SK-N-MC (cell line): ENCODE data around the gene EDARADD.
"Not testable (repeated sequence)": the region's sequence is repeated elsewhere in the genome, so short reads cannot be mapped to it uniquely, and the experiment has no call there.

Source experiments
- DNase-seq: peaks from one replicate; pipeline ENCODE4 v3.0.0-alpha.2; 2011; ENCODE audit warnings: low read depth, low spot score
- H3K27ac ChIP-seq: fragments of 200-600 bp; sonication (generic); 2 replicates; pipeline ENCODE4 v1.5.1; 2016; ENCODE audit warnings: mixed run types
- H3K36me3 ChIP-seq: fragments of 200-600 bp; sonication (generic); 2 replicates; pipeline ENCODE4 v1.6.1; 2017; ENCODE audit warnings: antibody characterized with exemption, low read length, mixed read lengths; ENCODE audit not compliant: insufficient read depth
- H3K4me3 ChIP-seq: fragments of 200-600 bp; sonication (generic); 2 replicates; pipeline ENCODE4 v1.5.1; 2016
- H3K9ac ChIP-seq: fragments of 200-600 bp; sonication (generic); 2 replicates; pipeline ENCODE4 v1.8.0; 2017; ENCODE audit warnings: mixed run types, mixed read lengths; ENCODE audit not compliant: insufficient read length
- H3K9me3 ChIP-seq: fragments of 200-600 bp; sonication (generic); 2 replicates; pipeline ENCODE4 v1.6.1; 2017; ENCODE audit warnings: low read depth, mild to moderate bottlenecking, antibody characterized with exemption, low read length, moderate library complexity, mixed read lengths
- EZH2 ChIP-seq: fragments of 200-600 bp; sonication (generic); IDR thresholded peaks from one replicate; pipeline ENCODE4 v1.6.1; 2017; ENCODE audit warnings: antibody characterized with exemption
- FOXP2 ChIP-seq: optimal IDR thresholded peaks from 2 replicates; pipeline ENCODE3; 2011; ENCODE audit warnings: mild to moderate bottlenecking, moderate library complexity; ENCODE audit not compliant: insufficient read depth; ENCODE audit errors: extremely low read length, control extremely low read depth
- POLR2AphosphoS5 ChIP-seq: IDR thresholded peaks from 2 replicates; pipeline ENCODE4 v1.6.1; 2012; ENCODE audit warnings: mild to moderate bottlenecking, low read depth, low read length, borderline replicate concordance

Gene EDARADD

DNA sequence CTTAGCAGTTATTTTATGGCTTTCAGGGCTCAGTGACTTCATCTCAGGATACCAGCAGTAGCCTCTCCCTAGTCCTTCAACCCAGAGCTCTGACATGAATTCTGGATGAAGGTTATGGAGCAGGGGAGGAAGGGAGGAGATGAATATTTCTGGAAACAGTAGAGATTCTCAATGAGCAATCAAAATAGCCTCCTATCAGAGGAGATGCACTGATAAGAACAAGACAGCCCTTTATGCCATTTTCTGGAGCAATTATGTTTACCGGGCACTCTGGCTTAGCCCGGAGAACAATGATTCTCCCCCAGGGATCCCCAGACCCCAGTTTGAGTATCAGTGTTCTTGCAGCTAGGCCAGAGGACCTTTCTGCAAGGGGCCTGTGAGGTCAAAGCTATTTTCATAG lies 37.9 kb upstream of the EDARADD start:
- no peaks in the 10 kb centered on the region for H3K9me3 ChIP-seq
- H3K36me3 ChIP-seq: no peaks in the 10 kb centered on the region
- TF ChIP-seq FOXP2 (no peak), EZH2 (no peak)
- no peak overlapping the region for H3K4me3 ChIP-seq
- H3K27ac ChIP-seq: no peak overlapping the region
- no peak for DNase-seq
- H3K9ac ChIP-seq: no peak overlapping the region

DNA sequence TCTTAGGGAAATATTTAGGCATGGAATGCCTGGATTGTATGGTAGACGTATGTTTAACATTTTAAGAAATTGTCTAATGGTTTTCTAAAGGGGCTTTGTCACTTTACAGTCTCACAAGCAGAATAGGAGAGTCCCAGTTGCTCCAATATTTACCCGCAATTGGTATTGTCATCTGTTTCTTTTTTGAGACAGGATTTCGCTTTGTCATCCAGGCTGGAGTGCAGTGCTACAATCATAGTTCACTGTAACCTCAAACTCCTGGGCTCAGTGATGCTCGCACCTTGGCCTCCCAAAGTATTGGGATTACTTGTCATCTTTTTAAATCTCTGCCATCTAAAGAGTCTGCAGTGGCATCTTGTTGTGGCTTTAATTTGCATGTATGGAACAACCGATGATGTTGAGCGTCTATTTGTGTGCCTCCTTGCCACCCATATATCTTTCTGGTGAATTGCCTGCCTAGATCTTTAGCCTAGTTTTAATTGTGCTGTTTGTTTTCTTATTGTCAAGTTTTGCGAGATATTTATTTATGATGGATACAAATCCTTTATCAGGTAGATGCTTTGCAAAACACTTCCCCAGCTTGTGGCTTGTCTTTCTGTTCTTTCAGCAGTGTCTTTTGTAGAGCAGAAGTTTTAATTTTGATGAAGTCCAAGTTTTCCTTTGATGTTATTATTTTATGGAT lies 32.0 kb upstream of the EDARADD start:
- no peaks in the 10 kb centered on the region for H3K36me3 ChIP-seq
- no peak for TF ChIP-seq POLR2AphosphoS5
- TF ChIP-seq EZH2: no peak
- no peak for TF ChIP-seq FOXP2
- H3K9ac ChIP-seq: no peak overlapping the region
- no peak for DNase-seq
- H3K9me3 ChIP-seq: no peaks in the 10 kb centered on the region
- no peak overlapping the region for H3K27ac ChIP-seq
- no peak overlapping the region for H3K4me3 ChIP-seq

DNA sequence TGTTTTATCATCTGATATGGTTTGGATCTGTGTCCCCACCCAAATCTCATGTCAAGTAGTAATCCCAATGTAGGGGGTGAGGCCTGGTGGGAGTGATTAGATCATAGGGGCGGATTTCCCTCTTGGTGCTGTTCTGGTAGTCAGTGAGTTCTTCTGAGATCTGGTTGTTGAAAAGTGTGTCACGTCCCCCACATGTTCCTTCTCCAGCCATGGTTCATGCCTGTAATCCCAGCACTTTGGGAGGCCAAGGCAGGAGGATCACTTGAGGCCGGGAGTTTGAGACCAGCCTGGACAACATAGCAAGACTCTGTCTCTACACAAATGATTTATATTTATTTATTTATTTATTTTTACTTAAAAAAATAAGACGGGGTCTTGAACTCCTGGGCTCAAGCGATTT lies 30.8 kb upstream of the EDARADD start:
- DNase-seq: no peak
- TF ChIP-seq POLR2AphosphoS5 (no peak), FOXP2 (no peak), EZH2 (no peak)
- no peaks in the 10 kb centered on the region for H3K9me3 ChIP-seq
- H3K4me3 ChIP-seq: no peak overlapping the region
- no peak overlapping the region for H3K9ac ChIP-seq
- H3K36me3 ChIP-seq: no peaks in the 10 kb centered on the region
- no peak overlapping the region for H3K27ac ChIP-seq

DNA sequence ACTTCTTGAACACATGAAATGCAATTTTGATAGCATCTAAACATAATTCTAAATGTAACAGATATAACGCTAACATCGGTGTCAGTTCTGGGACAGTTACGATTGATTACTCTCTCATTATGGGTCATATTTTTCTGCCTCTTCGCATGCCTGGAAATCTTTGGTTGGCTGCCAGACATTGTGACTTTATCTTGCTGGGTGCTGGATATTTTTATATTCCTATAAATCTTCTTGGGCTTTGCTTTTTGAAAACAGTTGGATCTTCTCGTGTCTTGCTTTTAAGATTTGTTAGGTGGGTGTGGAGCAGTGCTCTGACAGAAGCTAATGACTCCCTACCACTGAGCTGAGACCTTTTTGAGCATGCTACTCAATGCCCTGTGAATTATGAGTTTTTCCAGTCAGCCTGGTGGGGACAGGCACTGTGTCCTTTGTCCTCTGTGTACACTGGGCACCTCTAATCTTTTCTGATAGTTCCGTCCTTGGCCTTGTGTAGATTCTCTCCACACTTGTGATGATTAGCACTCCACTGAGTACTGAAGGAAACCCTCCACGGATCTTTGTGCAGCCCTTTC lies 28.0 kb upstream of the EDARADD start:
- Histone ChIP-seq H3K36me3 (no peaks in the 10 kb centered on the region), H3K9ac (no peak overlapping the region), H3K4me3 (no peak overlapping the region), H3K27ac (no peak overlapping the region), H3K9me3 (no peaks in the 10 kb centered on the region)
- no peak for TF ChIP-seq FOXP2
- no peak for TF ChIP-seq EZH2
- TF ChIP-seq POLR2AphosphoS5: no peak
- DNase-seq: no peak

DNA sequence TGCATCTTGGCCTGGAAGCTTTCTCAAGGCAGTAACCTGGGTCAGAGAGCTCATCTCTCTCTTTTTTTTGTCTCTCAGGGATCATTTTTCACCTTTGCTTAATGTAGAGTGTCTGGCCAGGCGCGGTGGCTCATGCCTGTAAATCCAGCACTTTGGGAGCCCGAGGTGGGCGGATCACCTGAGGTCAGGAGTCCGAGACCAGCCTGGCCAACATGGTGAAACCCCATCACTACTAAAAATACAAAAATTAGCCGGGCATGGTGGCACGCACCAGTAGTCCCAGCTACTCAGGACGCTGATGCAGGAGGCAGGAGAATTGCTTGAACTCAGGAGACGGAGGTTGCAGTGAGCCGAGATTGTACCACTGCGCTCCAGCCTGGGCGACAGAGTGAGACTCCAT lies 27.4 kb upstream of the EDARADD start:
- not testable (repeated sequence) for DNase-seq, H3K27ac ChIP-seq, H3K36me3 ChIP-seq, H3K9ac ChIP-seq, H3K4me3 ChIP-seq, H3K9me3 ChIP-seq

DNA sequence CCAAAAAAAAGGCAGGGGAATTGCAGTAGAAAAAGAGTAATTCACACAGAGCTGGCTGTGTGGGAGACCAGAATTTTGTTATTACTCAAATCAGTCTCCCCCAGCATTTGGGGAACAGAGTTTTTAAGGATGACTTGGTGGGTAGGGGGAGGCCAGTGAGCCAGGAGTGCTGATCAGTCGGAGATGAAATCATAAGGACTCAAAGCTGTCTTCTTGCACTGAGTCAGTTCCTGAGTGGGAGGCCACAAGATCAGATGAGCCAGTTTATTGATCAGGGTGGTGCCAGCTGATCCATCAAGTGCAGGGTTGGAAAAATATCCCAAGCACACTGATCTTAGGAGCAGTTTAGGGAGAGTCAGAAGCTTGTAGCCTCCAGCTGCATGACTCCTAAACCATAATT lies 23.7 kb upstream of the EDARADD start:
- no peak for TF ChIP-seq POLR2AphosphoS5
- no peak for TF ChIP-seq EZH2
- TF ChIP-seq FOXP2: no peak
- no peak overlapping the region for H3K4me3 ChIP-seq
- H3K36me3 ChIP-seq: no peaks in the 10 kb centered on the region
- H3K9me3 ChIP-seq: no peaks in the 10 kb centered on the region
- no peak for DNase-seq
- H3K9ac ChIP-seq: no peak overlapping the region
- peak overlapping the region; percentile 72; the same call in 1 of the 2 replicates for H3K27ac ChIP-seq

DNA sequence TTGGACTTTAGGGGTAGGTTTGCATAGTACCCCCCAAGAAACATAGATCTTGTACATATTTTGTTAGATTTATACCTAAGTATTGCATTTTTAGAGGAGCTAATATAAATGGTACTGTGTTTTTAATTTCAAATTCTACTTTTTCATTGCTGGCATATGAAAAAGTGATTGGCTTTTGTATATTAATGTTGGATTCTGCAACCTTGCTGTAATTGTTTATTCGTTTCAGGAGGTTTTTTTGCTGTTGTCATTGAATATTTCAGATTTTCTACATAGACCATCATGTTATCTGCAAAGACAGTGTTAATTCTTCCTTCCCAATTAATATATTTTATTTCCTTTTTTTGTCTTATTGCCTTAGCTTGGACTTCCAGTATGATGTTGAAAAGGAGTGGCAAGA lies 23.0 kb upstream of the EDARADD start:
- Histone ChIP-seq H3K36me3 (no peaks in the 10 kb centered on the region), H3K9me3 (no peaks in the 10 kb centered on the region), H3K27ac (peak overlapping the region; percentile 72; the same call in 1 of the 2 replicates), H3K9ac (peak overlapping the region; percentile 45), H3K4me3 (no peak overlapping the region)
- TF ChIP-seq FOXP2 (no peak), EZH2 (no peak), POLR2AphosphoS5 (no peak)
- no peak for DNase-seq

DNA sequence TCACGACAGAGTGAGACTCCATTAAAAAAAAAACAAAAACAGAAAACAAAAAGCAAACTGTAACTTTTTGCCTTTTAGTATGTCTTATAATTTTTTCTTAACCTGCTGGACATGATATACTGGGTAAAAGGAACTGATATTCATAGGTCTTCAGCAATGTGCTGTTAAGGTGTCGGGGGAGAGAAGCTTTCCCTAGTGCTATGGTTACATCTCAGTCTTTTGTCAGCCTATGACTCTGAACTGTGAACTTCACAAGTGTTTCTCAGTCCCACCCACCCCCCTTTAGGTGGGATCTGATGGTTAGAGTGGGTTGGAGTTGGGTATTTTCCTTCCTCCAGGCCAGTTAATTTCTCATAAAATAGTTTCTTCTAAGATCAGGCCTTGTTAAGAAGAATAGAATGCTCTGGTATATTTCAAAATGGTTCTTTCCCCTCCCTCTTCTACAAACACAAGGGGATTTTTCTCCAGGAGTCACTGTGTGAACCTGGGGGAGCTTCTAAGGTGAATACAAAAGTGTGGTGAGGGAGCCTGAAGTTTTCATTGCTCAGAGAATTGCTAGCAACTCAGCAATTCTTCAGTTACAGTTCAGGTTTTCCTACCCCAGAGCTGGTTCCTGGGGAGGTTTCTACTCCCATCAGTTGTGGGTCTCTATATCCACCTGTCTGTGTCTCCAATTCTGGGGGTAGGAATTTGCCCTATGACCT lies 16.1 kb upstream of the EDARADD start:
- Histone ChIP-seq H3K9me3 (peaks cover 6% of the 10 kb centered on the region; the same call in 1 of the 2 replicates), H3K36me3 (no peaks in the 10 kb centered on the region), H3K4me3 (no peak overlapping the region), H3K27ac (no peak overlapping the region), H3K9ac (no peak overlapping the region)
- TF ChIP-seq EZH2 (no peak), FOXP2 (no peak), POLR2AphosphoS5 (no peak)
- DNase-seq: no peak
